ENCODE data around the gene GSN.

Gene GSN

DNA sequence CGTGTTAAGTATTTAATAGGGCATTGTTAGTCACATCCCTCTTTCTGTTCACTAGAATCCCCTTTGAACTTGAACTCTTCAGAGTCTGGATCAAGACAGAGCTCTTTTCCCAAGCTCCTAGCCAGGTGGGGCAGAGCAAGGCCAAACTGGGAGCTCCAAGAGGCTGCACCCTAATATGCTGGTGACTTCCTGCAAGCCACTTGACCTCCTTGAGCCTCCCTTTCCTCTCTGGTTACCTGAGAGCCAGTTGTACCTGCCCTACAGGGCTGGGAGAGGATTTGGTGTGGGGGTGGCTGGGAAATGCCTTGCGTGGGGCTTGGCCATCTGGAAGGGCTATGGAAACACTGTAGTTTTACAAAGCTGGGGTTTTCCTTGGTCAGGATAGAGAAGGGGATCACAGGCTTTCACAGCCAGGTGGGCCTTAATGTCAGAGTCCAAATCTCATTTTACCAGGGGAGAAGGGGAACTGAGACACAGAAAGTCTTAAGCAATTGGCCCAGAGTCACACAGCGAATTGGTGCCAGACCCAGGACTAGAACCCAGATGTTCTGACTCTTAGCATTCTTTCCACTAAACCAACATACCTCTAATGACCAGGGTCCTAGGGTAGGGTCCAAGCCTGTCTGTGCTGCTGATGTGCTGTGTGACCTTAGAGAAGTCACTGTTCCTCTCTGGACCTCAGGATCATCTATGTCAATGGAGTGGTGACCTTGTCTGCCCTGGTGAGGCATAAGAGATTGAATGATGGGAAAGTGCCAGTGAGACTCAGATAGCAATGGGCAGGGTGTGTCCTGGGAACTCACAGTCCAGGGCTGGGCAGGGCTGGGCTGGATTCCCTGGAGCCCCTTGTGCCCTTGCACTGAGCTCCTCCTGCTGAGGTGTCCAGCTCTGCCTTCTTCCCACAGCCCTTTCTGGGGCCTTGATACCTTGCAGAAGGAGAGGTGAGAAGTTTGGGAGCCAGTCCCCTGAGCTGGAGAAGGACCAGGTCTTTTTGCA lies 35.8 kb downstream of the GSN start:
- DNase-seq: no peak

DNA sequence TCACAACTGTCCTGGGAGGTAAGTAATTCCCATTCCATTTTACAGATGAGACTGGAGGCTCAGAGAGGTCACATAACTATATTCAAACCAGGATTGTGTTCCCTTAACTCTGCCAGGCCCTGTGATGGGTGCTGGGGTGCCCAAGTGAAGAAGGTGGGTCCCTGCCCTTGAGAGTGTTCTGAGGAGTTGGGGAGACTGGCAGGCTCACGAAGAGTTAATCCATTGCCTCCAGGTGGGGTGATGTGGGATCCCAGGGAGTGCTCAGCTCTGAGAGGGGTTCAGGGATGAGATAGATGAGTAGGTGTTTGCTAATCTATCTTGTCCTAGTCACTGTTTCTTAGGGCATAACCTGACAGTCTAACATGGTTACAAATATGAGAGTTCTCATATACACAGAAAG lies 36.7 kb downstream of the GSN start:
- no peak for DNase-seq

DNA sequence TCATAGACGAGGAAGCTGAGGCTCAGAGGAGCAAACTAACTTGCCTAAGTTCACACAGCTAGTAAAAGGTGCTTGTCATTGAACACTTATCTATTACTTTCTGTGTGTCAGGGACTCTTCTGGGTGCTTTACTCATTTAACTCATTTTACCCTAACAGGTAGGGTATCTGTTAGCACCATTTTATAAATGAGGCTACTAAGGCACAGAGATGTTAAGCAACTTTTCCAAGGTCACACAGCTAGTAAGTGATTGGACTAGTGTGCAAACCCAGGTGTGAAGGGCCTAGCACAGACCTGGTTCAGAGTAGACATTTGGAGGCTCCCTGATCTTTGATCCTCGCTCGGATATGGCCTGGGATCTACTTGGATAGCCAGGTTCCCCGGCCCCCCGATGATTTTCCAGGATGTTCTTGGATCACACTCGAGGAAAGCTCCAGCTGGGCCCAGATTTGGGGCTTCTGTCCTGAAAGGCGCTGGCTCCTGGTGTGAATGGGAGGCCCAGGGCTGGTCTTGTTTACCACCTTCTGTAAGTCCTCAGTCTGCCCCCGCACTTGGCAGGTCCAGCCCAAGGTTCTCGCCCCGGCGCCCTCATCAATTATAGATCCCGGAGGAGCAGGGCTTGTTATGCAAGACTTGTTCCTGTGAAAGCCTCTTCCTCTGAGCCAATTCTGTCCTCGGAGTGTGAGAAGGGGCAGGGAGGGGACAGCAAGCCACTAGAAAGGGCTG lies 37.5 kb downstream of the GSN start:
- no peak for DNase-seq

DNA sequence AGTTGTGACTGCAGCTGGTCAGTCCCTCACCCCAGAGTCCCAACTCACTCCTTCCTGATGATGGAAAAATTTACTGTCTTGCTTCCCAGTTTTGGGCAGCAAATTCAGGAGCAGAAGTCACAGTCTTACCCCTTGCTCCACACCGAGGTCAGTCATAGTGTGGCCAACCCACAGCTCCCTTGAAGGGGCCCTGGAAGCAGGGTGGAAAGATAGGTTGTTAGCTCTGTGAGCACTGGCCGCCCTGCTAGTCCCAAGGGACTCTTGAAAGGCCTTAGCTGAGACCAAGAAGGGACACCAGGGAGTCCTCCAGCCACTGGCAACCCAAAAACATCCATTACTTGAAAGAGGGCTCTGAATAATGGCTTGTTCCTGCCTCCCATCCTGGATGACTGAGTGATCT lies 40.0 kb downstream of the GSN start:
- no peak for DNase-seq

DNA sequence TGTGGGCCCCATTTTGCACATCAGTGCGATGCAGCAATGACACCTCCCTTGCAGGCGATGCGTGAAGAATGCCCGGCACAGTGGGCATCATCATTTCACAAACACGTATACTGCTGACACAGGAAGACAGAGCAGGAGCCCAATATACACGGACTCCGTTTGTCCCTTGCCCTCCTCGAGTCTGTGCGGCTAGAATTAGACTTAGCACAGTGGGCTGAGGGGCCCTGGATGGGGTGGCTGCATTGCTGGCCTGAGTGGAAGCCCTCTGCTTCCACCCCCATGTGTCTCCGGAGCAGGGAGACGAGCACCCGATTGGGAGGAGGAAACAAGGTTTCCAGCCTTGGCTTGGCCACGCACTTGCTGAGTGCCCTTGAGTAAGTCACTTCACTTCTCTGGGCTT lies 40.8 kb downstream of the GSN start:
- no peak for DNase-seq

DNA sequence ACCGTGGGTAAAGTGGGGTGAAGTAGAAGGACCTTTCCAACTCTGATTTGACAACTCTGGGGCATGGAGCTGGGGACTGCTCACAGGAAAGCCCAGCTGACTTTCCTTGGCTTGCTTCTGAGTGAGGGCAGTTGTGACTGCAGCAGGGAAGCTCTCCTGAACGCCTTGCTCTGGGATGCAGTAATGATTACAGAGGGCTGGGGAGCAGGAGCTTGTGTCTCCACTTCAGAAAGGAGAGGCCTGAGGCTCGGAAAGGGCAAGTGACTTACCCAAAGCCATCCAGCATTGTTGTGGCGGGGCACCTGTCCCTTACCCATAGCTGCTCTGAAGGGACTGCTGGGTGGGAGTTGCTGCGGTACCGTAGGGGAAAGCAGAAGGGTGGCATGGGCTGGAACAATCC lies 41.2 kb downstream of the GSN start:
- no peak for DNase-seq

DNA sequence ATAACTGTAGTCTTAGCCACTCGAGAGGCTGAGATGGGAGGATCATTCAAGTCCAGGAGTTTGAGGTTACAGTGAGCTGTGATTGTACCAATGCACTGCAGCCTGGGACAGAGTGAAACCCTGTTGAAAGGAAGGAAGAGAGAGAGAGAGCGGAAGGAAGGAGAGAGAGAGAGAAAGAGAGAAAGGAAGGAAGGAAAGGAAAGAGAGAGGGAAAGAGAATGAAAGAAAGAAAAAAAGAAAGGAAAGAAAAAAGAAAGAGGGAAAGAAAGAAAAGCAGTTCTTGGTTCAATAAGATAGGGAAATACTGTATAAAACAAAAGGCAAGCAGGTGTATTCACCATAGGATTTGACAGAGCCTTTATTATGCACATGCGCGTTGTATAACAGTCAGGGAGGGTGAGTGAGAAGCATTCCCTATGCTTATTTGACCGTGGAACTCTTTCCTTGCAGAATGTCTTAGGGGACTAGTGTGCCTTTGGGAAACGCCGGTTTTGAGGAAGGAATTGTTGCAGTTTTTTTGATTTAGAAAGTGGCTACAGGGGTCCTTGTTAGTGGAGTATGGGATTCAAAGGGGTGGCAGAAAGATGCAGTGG lies 42.0 kb downstream of the GSN start:
- DNase-seq: no peak

DNA sequence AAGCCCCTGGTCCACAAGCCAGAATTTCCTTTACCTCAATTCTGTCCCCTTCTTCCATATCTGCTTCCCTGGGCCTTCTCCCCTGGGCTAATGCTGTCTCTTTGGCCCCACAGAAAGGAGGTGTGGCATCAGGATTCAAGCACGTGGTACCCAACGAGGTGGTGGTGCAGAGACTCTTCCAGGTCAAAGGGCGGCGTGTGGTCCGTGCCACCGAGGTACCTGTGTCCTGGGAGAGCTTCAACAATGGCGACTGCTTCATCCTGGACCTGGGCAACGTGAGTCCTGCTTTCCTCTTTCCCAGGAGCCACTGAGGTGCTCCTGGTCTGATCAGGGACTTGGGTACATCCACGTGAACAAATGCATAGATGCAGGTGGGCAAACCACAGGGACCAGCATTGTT lies 42.6 kb downstream of the GSN start:
- no peak for DNase-seq

DNA sequence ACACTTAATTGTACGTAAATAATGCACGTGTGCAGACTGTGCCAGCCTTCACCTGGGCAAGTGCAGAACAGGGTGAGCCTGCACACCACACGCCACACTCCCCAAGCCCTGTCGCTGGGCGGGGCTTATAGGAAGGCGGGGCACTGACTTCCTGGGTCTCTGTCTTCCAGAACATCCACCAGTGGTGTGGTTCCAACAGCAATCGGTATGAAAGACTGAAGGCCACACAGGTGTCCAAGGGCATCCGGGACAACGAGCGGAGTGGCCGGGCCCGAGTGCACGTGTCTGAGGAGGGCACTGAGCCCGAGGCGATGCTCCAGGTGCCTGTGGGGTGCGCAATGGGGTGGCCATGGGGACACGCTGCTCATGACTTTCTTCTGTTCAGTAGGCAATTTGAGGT lies 44.2 kb downstream of the GSN start:
- no peak for DNase-seq

DNA sequence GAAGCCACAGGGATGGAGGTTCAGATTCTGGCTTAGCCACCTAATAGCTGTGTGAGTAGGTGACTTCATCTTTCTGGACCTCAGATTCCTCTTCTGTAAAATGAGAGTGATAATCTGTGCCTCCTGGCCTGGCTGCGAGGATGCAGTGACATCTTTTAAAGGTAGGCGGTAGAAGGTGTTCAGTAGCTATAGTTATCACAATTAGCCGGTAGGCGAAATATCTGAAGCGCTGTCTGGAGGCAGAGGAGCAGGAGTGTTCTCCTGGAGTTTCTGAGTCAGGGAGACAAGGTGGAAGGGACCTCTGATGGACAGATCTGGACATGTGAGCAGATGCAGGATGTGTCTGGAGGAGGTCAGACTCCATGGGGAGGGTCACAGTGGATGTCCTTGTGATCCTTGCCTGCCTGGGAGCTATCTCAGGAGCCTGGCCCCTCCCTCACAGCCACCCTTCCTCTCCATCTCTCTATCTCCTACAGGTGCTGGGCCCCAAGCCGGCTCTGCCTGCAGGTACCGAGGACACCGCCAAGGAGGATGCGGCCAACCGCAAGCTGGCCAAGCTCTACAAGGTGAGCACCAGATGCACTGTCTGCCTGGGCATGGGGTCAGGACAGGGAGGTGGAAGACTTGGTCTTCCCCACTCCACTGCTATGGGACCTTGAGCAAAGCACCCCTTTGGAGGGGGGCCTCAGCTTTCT lies 45.6 kb downstream of the GSN start:
- no peak for DNase-seq

DNA sequence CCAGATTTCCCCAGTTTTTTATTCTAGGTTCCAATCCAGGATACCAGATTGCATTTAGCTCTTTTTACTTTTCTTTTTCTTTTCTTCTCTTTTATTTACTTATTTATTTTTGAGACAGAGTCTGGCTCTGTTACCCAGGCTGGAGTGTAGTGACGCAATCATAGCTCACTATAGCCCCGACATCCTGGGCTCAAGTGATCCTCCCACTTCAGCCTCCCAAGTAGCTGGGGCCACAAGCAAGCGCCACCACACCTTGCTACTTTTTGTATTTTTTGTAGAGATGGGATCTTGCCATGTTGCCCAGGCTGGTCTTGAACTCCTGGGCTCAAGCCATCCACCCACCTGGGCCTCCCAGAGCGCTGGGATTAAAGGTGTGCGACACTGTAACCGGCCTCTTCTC lies 48.4 kb downstream of the GSN start:
- no peak for DNase-seq

DNA sequence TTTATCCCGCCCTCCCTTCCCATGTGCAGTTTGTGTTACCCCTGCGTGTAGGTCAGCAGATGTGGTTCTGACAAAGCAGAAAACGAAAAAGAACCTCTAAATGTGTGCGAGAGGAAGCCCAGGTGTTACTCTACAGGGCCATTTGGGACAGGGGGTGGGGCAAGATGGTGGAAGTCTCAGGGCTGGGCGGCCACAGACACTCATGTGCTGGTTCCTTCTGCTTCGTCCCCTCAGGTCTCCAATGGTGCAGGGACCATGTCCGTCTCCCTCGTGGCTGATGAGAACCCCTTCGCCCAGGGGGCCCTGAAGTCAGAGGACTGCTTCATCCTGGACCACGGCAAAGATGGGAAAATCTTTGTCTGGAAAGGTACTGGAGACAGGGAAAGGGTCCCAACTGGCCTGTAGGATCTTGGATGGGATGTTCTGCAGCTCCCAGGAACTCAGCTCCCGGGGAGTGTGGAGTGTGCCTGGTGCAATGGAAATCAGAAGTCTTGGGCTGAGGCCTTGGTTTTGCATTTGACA lies 49.0 kb downstream of the GSN start:
- no peak for DNase-seq

DNA sequence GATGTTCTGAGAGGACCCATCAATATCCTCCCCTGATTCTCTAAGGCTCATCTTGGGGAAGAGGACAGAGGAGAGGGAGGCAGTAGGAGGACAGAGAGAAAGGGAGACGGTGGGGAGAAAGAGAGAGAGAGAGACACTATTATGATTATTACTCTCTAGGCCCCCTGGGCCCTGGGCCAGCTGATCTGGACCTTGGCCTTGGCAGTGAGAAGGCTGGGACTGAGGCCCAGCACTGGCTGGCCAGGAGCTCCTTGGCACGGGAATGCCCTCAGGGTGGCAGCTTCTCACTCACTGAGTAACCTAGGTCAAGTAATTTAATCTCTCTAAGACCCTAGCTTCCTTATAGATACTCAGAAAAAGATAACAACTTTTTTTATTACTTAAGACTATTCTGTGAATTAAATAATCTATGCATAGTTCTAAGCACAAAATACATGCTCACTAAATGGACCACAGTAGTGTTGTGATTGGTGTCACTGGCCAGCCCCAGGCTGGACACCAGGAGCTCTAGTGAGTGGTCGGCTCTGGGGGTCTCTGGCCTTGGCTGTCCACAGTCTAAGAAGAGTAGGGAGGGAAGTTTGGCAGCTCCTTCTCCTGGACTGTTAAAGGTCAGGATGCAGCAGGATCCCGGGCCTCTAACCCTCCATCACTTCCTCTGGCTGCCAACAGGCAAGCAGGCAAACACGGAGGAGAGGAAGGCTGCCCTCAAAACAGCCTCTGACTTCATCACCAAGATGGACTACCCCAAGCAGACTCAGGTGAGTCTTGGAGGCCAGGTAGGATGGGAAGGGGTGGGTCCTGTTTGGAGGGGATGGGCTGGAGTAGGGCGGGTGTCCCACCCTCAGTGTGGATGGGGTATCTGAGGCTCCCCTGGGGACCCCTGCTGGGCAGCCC lies 50.0 kb downstream of the GSN start:
- DNase-seq: no peak

DNA sequence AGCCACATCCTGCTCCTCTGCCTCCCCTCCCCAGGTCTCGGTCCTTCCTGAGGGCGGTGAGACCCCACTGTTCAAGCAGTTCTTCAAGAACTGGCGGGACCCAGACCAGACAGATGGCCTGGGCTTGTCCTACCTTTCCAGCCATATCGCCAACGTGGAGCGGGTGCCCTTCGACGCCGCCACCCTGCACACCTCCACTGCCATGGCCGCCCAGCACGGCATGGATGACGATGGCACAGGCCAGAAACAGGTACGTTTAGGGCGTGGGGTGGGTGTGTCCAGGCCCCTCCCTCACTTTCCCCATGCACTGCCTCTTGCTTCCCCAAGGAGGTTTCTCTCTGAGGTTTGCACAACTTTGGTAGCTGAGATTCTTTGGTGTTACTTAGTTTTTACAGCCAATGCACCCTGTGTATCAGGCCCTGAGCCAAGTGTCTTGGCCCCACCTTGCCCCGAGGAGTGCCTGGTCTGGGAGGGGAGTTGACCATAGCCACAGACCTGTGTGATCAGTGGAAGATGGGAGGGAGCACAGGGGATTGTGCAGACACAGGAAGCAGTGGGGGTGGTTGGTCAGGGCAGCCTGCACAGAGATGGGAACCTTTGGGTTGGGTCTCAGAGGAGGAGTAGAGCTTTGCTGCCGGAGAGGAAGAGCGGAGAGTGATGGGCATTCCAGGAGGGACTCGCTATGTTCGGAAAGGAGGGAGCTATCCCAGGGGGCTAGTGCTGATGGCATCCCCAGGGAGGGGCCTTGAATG lies 50.8 kb downstream of the GSN start:
- no peak for DNase-seq

DNA sequence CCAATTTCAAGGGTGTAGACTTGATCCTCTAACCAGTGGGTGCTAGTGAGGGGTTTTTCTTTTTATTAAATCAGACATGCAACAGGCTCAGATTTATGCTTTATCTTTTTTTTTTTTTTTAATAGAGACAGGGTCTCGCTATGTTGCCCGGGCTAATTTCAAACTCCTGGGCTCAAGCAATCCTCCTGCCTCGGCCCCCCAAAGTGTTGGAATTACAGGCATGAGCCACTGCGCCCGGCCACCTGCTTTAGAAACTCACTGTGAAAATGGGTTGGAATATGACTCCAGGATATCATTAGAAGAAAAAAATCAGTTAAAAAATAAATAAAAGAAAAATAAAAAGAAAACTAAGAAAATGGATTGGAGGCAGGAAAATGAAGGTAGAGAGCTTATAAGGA lies 51.4 kb downstream of the GSN start:
- DNase-seq: no peak

DNA sequence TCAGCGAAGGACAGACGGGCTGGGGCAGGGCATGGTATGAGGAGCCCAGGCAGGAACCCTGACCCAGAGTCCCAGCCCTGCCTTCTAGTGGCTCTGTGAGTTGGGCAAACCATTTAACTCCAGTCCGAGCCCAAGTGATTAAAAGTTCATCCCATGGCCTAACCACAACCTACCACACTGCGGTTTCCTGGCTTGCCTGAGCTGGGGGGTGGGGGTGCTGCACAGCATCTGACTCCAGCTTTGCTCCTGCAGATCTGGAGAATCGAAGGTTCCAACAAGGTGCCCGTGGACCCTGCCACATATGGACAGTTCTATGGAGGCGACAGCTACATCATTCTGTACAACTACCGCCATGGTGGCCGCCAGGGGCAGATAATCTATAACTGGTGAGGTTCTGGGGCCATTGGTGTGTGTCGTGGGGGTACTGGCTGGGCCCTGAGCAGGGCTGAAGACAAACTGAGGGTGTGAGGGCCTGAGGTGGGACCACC lies 53.1 kb downstream of the GSN start:
- peak; percentile 20 for DNase-seq

DNA sequence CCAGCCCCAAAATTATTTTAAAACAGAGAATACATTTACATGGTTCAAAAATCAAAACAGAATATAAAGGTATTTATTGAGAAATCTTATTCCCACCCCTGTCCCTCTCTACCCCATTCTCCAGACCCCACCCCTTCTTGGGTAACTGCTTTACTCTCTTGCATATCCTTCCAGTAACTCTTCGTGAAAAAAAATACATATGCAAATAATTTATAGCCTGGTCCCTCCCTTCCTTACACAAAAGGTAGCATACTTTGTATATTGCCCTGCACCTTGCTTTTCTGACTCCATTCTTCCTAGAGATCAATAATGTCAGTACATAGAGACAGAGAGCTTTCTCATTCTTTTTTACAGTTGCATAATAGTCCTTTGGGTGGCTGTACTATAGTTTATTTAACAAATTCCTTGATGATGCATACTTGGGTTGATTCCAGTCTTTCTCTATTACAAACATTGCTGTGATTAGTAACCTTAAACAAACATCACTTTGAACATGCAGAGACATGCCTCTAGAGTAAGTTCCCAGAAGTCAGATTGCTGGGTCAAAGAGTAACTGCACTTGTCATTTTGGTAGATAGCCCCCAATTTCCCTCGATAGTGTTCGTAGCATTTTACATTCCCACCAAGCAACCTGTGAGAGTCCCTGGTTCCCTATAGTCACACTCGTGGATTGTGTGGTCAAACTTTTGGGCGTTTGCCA lies 54.2 kb downstream of the GSN start:
- DNase-seq: peak; percentile 92

DNA sequence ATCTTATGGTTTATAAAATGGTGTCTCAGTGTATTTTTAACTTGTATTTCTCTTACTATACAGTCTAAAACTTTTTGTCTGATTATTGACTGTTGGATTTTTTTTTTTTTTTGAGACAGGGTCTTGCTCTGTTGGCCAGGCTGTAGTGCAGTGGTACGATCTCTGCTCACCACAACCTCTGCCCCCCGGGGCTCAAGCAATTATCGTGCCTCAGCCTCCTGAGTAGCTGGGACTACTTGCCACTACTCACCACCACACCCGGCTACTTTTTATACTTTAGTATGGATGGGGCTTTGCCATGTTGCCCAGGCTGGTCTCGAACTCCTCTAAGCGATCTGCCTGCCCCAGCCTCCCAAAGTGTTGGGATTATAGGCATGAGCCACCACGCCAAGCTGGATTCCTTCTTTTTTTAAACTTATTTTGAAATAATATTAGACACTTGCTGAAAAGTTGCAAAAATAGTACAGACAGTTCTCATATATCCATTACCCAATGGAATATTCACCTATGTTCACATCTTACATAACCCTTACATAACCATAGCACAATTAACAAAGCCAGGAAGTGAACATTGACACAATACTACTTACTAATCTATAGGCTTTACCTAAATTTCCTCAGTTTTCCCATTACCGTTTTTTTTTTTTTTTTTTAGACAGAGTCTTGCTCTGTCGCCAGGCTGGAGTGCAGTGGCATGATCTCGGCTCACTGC lies 54.9 kb downstream of the GSN start:
- no peak for DNase-seq

DNA sequence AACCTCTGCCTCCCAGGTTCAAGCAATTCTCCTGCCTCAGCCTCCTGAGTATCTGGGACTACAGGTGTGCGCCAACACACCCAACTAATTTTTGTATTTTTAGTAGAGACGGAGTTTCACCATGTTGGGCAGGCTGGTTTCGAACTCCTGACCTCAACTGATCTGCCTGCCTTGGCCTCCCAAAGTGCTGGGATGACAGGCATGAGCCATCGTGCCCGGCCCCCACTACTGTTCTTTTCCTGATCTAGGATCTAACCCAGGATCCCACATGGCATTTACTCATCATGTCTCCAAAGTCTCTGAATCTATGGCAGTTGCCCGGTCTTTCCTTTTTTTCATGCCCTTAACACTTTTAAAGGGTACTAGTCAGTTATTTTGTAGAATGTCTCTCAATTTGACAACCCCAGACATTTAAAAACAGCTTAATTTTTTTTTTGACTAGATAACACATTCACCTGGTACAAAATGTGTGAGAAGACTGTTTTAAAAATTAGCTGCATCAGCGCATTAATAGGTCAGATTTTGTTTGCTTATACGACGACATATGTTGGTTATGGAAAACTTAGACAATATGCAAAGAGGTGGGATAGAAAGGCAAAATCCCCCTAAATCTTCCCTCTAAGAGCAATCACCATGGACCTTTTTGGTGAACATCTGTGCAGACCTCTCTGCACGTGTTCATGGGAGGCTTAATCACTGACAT lies 55.6 kb downstream of the GSN start:
- DNase-seq: no peak
